PC-3 (cell line): ENCODE results near the gene KCNK4. TPM values are rescaled to one million over a fixed set of nuclear protein-coding genes. Genes with fewer than 3 reads are reported as not detected.
A peak's percentile ranks its signal among the peaks of the same experiment; 100 is the strongest.

ENCODE experiments used
- ATAC-seq: fragments of 200-7000 bp; cut with Tn5 transposase; 2 replicates; pipeline ENCODE4 v1.9.1; 2020; ENCODE audit warnings: mild to moderate bottlenecking, moderate library complexity
- BruUV-seq: library from RNA; stranded (reverse); fragments of 400-500 nt; replicated peaks from 2 replicates; lab custom pipeline; 2021; lab: Mats Ljungman, UMichigan
- CTCF ChIA-PET: fragments of 300-600 bp; sonication (Branson Sonifier 250); formaldehyde crosslinking; loops from one replicate; lab custom pipeline; 2022; ENCODE audit warnings: antibody characterized with exemption; lab: Charles Lee
- POLR2A ChIA-PET: fragments of 300-600 bp; sonication (Branson Sonifier 250); formaldehyde crosslinking; loops from one replicate; lab custom pipeline; 2022; ENCODE audit warnings: antibody characterized with exemption; ENCODE audit not compliant: unreplicated experiment; lab: Charles Lee
- DNase-seq: peaks from one replicate; pipeline ENCODE4 v3.0.0-alpha.2; 2015
- H2AFZ ChIP-seq: fragments of 300-600 bp; sonication (generic); 2 replicates; pipeline ENCODE4 v1.6.0; 2016; ENCODE audit warnings: antibody characterized with exemption, low read length
- H3F3A ChIP-seq: fragments of 300-600 bp; sonication (generic); one replicate; pipeline ENCODE4 v1.6.0; 2017; ENCODE audit warnings: antibody characterized with exemption, low read length, control low read depth, mild to moderate bottlenecking; ENCODE audit not compliant: unreplicated experiment
- H3K27ac ChIP-seq: fragments of 300-600 bp; sonication (generic); 2 replicates; pipeline ENCODE4 v1.5.1; 2016; ENCODE audit warnings: mild to moderate bottlenecking, low read length
- H3K27me3 ChIP-seq: fragments of 300-600 bp; sonication (generic); 2 replicates; pipeline ENCODE4 v1.6.1; 2016; ENCODE audit warnings: low read length, mixed read lengths
- H3K36me3 ChIP-seq: fragments of 300-600 bp; sonication (generic); 2 replicates; pipeline ENCODE4 v1.6.1; 2016; ENCODE audit warnings: low read depth, mixed run types, low read length, mixed read lengths
- H3K4me1 ChIP-seq: fragments of 300-600 bp; sonication (generic); 2 replicates; pipeline ENCODE4 v1.5.1; 2016; ENCODE audit warnings: low read length; ENCODE audit not compliant: insufficient read depth
- H3K4me2 ChIP-seq: fragments of 300-600 bp; sonication (generic); 2 replicates; pipeline ENCODE4 v1.6.0; 2016; ENCODE audit warnings: low read length
- H3K4me3 ChIP-seq: fragments of 300-600 bp; sonication (generic); 2 replicates; pipeline ENCODE4 v1.5.1; 2016; ENCODE audit warnings: mild to moderate bottlenecking, low read length, mixed read lengths
- H3K79me2 ChIP-seq: fragments of 300-600 bp; sonication (generic); 2 replicates; pipeline ENCODE4 v1.6.1; 2017; ENCODE audit warnings: low read length, mixed read lengths
- H3K9ac ChIP-seq: fragments of 300-600 bp; sonication (generic); 2 replicates; pipeline ENCODE4 v1.6.0; 2016; ENCODE audit warnings: mild to moderate bottlenecking, low read length
- H3K9me2 ChIP-seq: fragments of 300-600 bp; sonication (generic); replicated peaks from 2 replicates; pipeline ENCODE4 v1.6.1; 2016; ENCODE audit warnings: mixed run types, low read length, mixed read lengths
- H3K9me3 ChIP-seq: fragments of 300-600 bp; sonication (generic); 2 replicates; pipeline ENCODE4 v1.6.1; 2016; ENCODE audit warnings: low read length, mixed read lengths
- H4K20me1 ChIP-seq: fragments of 300-600 bp; sonication (generic); 2 replicates; pipeline ENCODE4 v1.6.1; 2016; ENCODE audit warnings: low read length, mixed read lengths
- CTCF ChIP-seq: fragments of 300-600 bp; sonication (generic); conservative IDR thresholded peaks from 2 replicates; pipeline ENCODE4 v1.5.1; 2017; ENCODE audit warnings: antibody characterized with exemption, low read depth, mild to moderate bottlenecking, low read length
- EZH2 ChIP-seq: fragments of 300-600 bp; sonication (generic); IDR thresholded peaks from one replicate; pipeline ENCODE4 v1.6.1; 2017; ENCODE audit warnings: antibody characterized with exemption, mild to moderate bottlenecking, low read length; ENCODE audit not compliant: unreplicated experiment
- EZH2phosphoT487 ChIP-seq: fragments of 300-600 bp; sonication (generic); IDR thresholded peaks from 2 replicates; pipeline ENCODE4 v1.6.1; 2018; ENCODE audit warnings: mild to moderate bottlenecking, antibody characterized with exemption, low read length, borderline replicate concordance
- intact Hi-C: fragments of 100-400 bp; cut with micrococcal nuclease; formaldehyde crosslinking; loops from 2 replicates; pipeline ENCODE4 v1.9.0; 2023
- total RNA-seq: library from RNA; depleted of rRNA; stranded (reverse); fragments of >200 nt; gene quantifications from 2 replicates; pipeline ENCODE4 v1.2.3, GENCODE V29; 2014

The KCNK4 gene
- total RNA-seq, 1 experiment from 2014 or later, result 1.2 TPM

- peak; percentile 61 for TF ChIP-seq CTCF
- TF ChIP-seq EZH2phosphoT487, result no peak
- no peak for TF ChIP-seq EZH2
- H3K27ac ChIP-seq, result 0 out of 2 replicates have a peak overlapping the region, but pooled peaks have one; percentile 12
- H3F3A ChIP-seq, result no peaks in the 10 kb centered on the region
- H3K9ac ChIP-seq, result peak overlapping the region; percentile 69
- intact Hi-C loops, result no loop called here
- no peaks in the 10 kb centered on the region for H3K27me3 ChIP-seq
- peaks cover 8% of the 10 kb centered on the region for H3K4me1 ChIP-seq
- POLR2A ChIA-PET, result interaction anchor here (0.6 to 0.7 kb wide), 4 partner anchors 13 to 1678 kb away, joined by 3 to 7 read pairs (median 4); partner anchors contain the start of genes PRDX5 and TRMT112
- H3K9me2 ChIP-seq, result no peaks in the 10 kb centered on the region
- peak overlapping the region; percentile 65 for H3K4me3 ChIP-seq
- BruUV-seq, result TSS peak; percentile 94
- no peaks in the 10 kb centered on the region for H4K20me1 ChIP-seq
- no peaks in the 10 kb centered on the region for H3K79me2 ChIP-seq
- peak; percentile 96 for ATAC-seq
- H3K4me2 ChIP-seq, result peak overlapping the region; percentile 87
- H3K9me3 ChIP-seq, result no peaks in the 10 kb centered on the region
- CTCF ChIA-PET, result interaction anchor here (0.6 to 1.5 kb wide), 10 partner anchors 11 to 793 kb away, joined by 3 to 27 read pairs (median 6); partner anchors contain the start of genes PRDX5 and TRMT112
- H2AFZ ChIP-seq, result peak overlapping the region; percentile 84
- H3K36me3 ChIP-seq, result no peaks in the 10 kb centered on the region
- peak; percentile 96 for DNase-seq
Observed at GRCh38 chr11:64341851-64342791, 51.0 kb downstream of the KCNK4 start.

DNA sequence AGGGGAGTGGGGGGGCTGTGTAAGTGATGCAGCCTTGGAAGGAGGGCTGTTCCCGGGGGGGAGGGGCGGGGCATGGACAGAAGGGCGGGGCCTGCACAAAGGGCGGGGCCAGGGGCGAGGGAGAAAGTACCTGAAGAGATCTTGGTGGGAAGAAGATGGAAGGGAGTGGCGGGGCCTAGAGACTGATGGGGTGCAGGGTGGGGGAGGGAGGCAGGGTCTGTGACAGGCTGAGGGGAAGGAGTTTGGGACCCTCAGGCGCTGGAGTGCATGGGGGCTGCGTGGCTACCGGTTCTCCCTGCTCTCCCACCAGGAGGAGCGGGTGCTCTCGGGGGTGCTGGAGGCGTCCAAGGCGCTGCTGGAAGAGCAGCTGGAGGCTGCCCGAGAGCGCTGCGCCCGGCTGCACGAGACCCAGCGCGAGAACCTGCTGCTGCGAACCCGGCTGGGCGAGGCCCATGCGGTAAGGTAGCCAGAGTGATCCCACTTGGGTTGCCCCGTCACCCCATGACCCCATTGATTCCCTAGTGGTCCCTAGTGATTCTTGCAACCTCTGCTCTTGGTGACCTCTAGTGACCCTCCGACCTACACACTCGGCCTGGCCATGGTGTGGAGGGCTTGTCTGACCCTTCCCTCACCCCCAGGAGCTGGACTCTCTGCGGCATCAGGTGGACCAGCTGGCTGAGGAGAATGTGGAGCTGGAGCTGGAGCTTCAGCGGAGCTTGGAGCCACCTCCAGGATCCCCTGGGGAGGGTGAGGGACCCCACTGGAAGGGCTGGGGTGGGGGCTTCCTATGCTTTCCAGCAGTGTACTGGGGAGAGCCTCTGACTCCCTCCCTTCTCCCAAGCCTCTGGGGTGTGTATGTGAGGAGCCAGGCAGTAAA lies 52.0 kb downstream of the KCNK4 start:
- ChIA-PET CTCF (interaction anchor here (0.6 to 1.5 kb wide), 8 partner anchors 10 to 204 kb away, joined by 3 to 27 read pairs (median 6); partner anchors contain the start of genes PRDX5 and TRMT112), POLR2A (interaction anchor here (0.6 to 0.7 kb wide), 3 partner anchors 12 to 1679 kb away, joined by 3 to 7 read pairs (median 4); partner anchors contain the start of genes PRDX5 and TRMT112)
- Histone ChIP-seq H3K9me3 (no peaks in the 10 kb centered on the region), H3K27me3 (no peaks in the 10 kb centered on the region), H3K4me3 (peak overlapping the region; percentile 65), H3K4me2 (peak overlapping the region; percentile 87), H3F3A (no peaks in the 10 kb centered on the region), H3K9ac (no peak overlapping the region), H3K9me2 (no peaks in the 10 kb centered on the region), H3K36me3 (no peaks in the 10 kb centered on the region), H2AFZ (peak overlapping the region; percentile 84), H3K79me2 (no peaks in the 10 kb centered on the region), H3K27ac (no peak overlapping the region), H3K4me1 (peaks cover 12% of the 10 kb centered on the region), H4K20me1 (no peaks in the 10 kb centered on the region)
- peak; percentile 1; the same call in 1 of the 2 replicates for ATAC-seq
- intact Hi-C loops, result no loop called here
- DNase-seq, result no peak
- no TSS peak for BruUV-seq
- TF ChIP-seq CTCF (no peak), EZH2phosphoT487 (no peak), EZH2 (no peak)
